ENCODE data around the gene SUN1. TPM values are rescaled to one million over a fixed set of nuclear protein-coding genes. Genes with fewer than 3 reads are reported as not detected.

SUN1 gene
- total and polyA plus RNA-seq, 2 of the 8 experiments (the other 6 are each of a cell fraction or from before 2014, with no cell fraction given) = 108 to 158 TPM

DNA sequence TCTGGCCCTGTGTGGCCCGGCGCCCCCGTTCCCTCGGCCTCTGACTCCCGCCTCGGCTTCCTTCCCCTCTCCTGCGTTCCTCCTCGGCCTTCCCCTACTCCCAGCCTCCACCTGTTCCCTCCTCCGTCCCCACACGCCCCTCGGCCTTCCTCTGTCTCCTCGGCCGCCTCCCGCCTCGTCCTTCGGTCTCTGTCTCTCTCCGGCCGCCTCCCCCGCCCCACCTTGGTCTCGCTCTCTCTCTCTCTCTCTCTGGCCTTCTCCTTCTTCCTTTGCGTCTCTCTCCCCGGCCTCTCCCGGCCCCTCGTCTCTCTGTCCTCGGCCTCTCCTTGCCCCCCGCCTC is 44.7 kb downstream of the SUN1 start:
- peak overlapping the region; percentile 81 for H3K27ac ChIP-seq (ENCODE audit: low read depth, low read length)
- 0 out of 2 replicates have a peak, but pooled peaks have one; percentile 71 for TF ChIP-seq RBBP5 (IDR thresholded peaks at IDR 0.05; ENCODE audit: borderline replicate concordance, low read depth, low read length)
- no peak for TF ChIP-seq BCL11A (IDR thresholded peaks at IDR 0.05; ENCODE audit: low read depth in 2 of 2, low read length in 2 of 2)
- no peak for TF ChIP-seq NANOG (IDR thresholded peaks at IDR 0.05; ENCODE audit: insufficient read depth, low read depth, low read length, poor library complexity, severe bottlenecking)
- TF ChIP-seq KDM4A (IDR thresholded peaks at IDR 0.05; ENCODE audit: low read depth, low read length, severe bottlenecking) = peak; percentile 11
- peak overlapping the region; percentile 76; the same call in 1 of the 2 replicates for H4K8ac ChIP-seq (ENCODE audit: extremely low read depth, insufficient read depth, low read length)
- peaks cover 3% of the 10 kb centered on the region for H3K79me1 ChIP-seq (ENCODE audit: low read depth, low read length)
- H3K36me3 ChIP-seq (ENCODE audit: control insufficient read depth in 2 of 4, insufficient read depth in 4 of 4, low read length in 3 of 4) = peaks cover 0 to 25% (median 10%) of the 10 kb centered on the region in 4 experiments; a peak in 5 of 8 replicates
- H2BK20ac ChIP-seq (ENCODE audit: low read length) = no peak overlapping the region
- H2AFZ ChIP-seq (ENCODE audit: low read length) = no peak overlapping the region
- no peaks in the 10 kb centered on the region for H3K27me3 ChIP-seq (replicated peaks in 1 of 4; ENCODE audit: control insufficient read depth in 3 of 4, extremely low read depth in 1 of 4, insufficient read depth in 3 of 4, low read length in 3 of 4)
- FAIRE-seq (no peak), DNase-seq (ENCODE audit: low read depth in 1 of 2, low spot score in 2 of 2) (no peak)
- H3K4me3 ChIP-seq (ENCODE audit: extremely low read depth in 1 of 4, insufficient read depth in 2 of 4, low read depth in 3 of 4, low read length in 4 of 4) = peak overlapping the region; percentile 72 to 99 (median 84)
- no peaks in the 10 kb centered on the region; a peak in 1 of 4 replicates for H3K9me3 ChIP-seq (ENCODE audit: insufficient read depth in 2 of 2, low read depth in 1 of 2, low read length in 1 of 2)
- no peak overlapping the region for H3K14ac ChIP-seq (ENCODE audit: insufficient read length)
- peak overlapping the region; percentile 70 to 71 for H3K4me2 ChIP-seq (ENCODE audit: insufficient read depth in 1 of 2, low read depth in 2 of 2, low read length in 2 of 2)
- no peak overlapping the region for H2BK5ac ChIP-seq (ENCODE audit: low read depth, low read length)
- peak overlapping the region; percentile 79 to 95 (median 88) for H3K9ac ChIP-seq (replicated peaks in 1 of 4; ENCODE audit: extremely low read depth in 1 of 4, low read depth in 3 of 4, low read length in 3 of 4)
- no peak overlapping the region for H2BK12ac ChIP-seq (ENCODE audit: low read depth, low read length)
- POLR2A ChIA-PET (ENCODE audit: partially characterized antibody) = interaction anchor here (0.6 to 2.0 kb wide), 8 partner anchors 8 to 104 kb away, joined by 3 to 9 read pairs (median 4); no protein-coding TSS in a partner anchor
- H2BK15ac ChIP-seq (ENCODE audit: low read length) = no peak overlapping the region
- H2BK120ac ChIP-seq (replicated peaks; ENCODE audit: low read depth, low read length) = no peak overlapping the region
- peaks cover 18 to 23% of the 10 kb centered on the region in 2 experiments for H4K20me1 ChIP-seq (replicated peaks in 1 of 2; ENCODE audit: control insufficient read depth in 1 of 2, insufficient read depth in 2 of 2, low read length in 2 of 2)
- H3K4me1 ChIP-seq (replicated peaks in 1 of 4; ENCODE audit: control insufficient read depth in 3 of 4, insufficient read depth in 4 of 4, low read length in 3 of 4) = peaks cover 0 to 5% (median 0%) of the 10 kb centered on the region in 4 experiments; a peak in 5 of 7 replicates
- H4K5ac ChIP-seq (ENCODE audit: insufficient read length, low read depth, low read length) = peak overlapping the region; percentile 28
- no peak overlapping the region for H2AK5ac ChIP-seq (ENCODE audit: low read depth, low read length)
- WGBS, 2 experiments (ENCODE audit: extremely low coverage in 1 of 2, insufficient coverage in 1 of 2, insufficient read length in 1 of 2, insufficient replicate concordance in 2 of 2, low coverage in 1 of 2, low lambda C conversion rate in 2 of 2, missing lambda C conversion rate in 1 of 2) = no CpG with 5 or more reads among the region's 26 CpGs
- H3K56ac ChIP-seq (replicated peaks; ENCODE audit: insufficient read length, low read depth, low read length) = no peak overlapping the region
- peaks cover 34 to 48% of the 10 kb centered on the region in 2 experiments for H3K79me2 ChIP-seq (ENCODE audit: control insufficient read depth in 1 of 2, insufficient read depth in 2 of 2, low read length in 2 of 2)
- H3K4ac ChIP-seq (replicated peaks; ENCODE audit: insufficient read length, low read depth, low read length) = no peak overlapping the region
- peaks cover 5% of the 10 kb centered on the region; the same call in 1 of the 2 replicates for H3K23me2 ChIP-seq (ENCODE audit: low read depth, low read length)
- peak overlapping the region; percentile 78; the same call in 1 of the 2 replicates for H3K18ac ChIP-seq (ENCODE audit: extremely low read depth, low read length)
- H3K23ac ChIP-seq (ENCODE audit: insufficient read length) = no peak overlapping the region
- peak overlapping the region; percentile 34 for H4K91ac ChIP-seq (replicated peaks; ENCODE audit: insufficient read length, low read length)
- CTCF ChIA-PET (ENCODE audit: partially characterized antibody) = no interaction called here
